ENCODE measurements around the gene EXOC1L.
"Not testable (repeated sequence)": the region's sequence is repeated elsewhere in the genome, so short reads cannot be mapped to it uniquely, and the experiment has no call there.

EXOC1L gene

GRCh38 chr4:55838356-55838755 is 18.8 kb downstream of the EXOC1L start:
- DNase-seq (ENCODE audit: low spot score) = no peak

- no peak for DNase-seq (ENCODE audit: low spot score)
Measured at GRCh38 chr4:55838952-55839351, 19.4 kb downstream of the EXOC1L start.

- no peak for DNase-seq (ENCODE audit: low spot score)
Measured at GRCh38 chr4:55840956-55841355, 21.4 kb downstream of the EXOC1L start.

- DNase-seq (ENCODE audit: low spot score) = not testable (repeated sequence)
Measured at GRCh38 chr4:55841373-55842239, 22.0 kb downstream of the EXOC1L start.

- DNase-seq (ENCODE audit: low spot score) = not testable (repeated sequence)
Measured at GRCh38 chr4:55842312-55842711, 22.7 kb downstream of the EXOC1L start.

GRCh38 chr4:55849724-55850123 is 30.1 kb downstream of the EXOC1L start:
- no peak for DNase-seq (ENCODE audit: low spot score)

GRCh38 chr4:55851885-55852284 is 32.3 kb downstream of the EXOC1L start:
- no peak for DNase-seq (ENCODE audit: low spot score)

GRCh38 chr4:55853484-55854046 is 34.0 kb downstream of the EXOC1L start, which contains the start of gene EXOC1:
Gene EXOC1, plus strand, starts transcription at chr4:55853648. Its CDS starts 4,676 bp downstream, at chr4:55858324.
- DNase-seq (ENCODE audit: low spot score) = peak; percentile 97

GRCh38 chr4:55854129-55854528 is 34.5 kb downstream of the EXOC1L start:
- no peak for DNase-seq (ENCODE audit: low spot score)

- no peak for DNase-seq (ENCODE audit: low spot score)
Measured at GRCh38 chr4:55857586-55857985, 38.0 kb downstream of the EXOC1L start.

GRCh38 chr4:55859711-55860110 is 40.1 kb downstream of the EXOC1L start:
- no peak for DNase-seq (ENCODE audit: low spot score)

- no peak for DNase-seq (ENCODE audit: low spot score)
Measured at GRCh38 chr4:55864577-55865223, 45.1 kb downstream of the EXOC1L start.

- no peak for DNase-seq (ENCODE audit: low spot score)
Measured at GRCh38 chr4:55865228-55865806, 45.7 kb downstream of the EXOC1L start.

GRCh38 chr4:55866290-55866907 is 46.8 kb downstream of the EXOC1L start:
- DNase-seq (ENCODE audit: low spot score) = no peak

GRCh38 chr4:55866973-55867574 is 47.5 kb downstream of the EXOC1L start:
- DNase-seq (ENCODE audit: low spot score) = no peak

- no peak for DNase-seq (ENCODE audit: low spot score)
Measured at GRCh38 chr4:55868581-55869090, 49.0 kb downstream of the EXOC1L start.

GRCh38 chr4:55871299-55871800 is 51.8 kb downstream of the EXOC1L start:
- DNase-seq (ENCODE audit: low spot score) = no peak

- no peak for DNase-seq (ENCODE audit: low spot score)
Measured at GRCh38 chr4:55874831-55875230, 55.2 kb downstream of the EXOC1L start.

- no peak for DNase-seq (ENCODE audit: low spot score)
Measured at GRCh38 chr4:55876387-55876786, 56.8 kb downstream of the EXOC1L start.

- no peak for DNase-seq (ENCODE audit: low spot score)
Measured at GRCh38 chr4:55879224-55879623, 59.6 kb downstream of the EXOC1L start.

GRCh38 chr4:55880652-55881280 is 61.2 kb downstream of the EXOC1L start:
- no peak for DNase-seq (ENCODE audit: low spot score)
